ENCODE data around the gene PRKACB.

GRCh38 chr1:84280912-84281311 is 136.8 kb downstream of the PRKACB start:
- no peak for TF ChIP-seq CTCF (IDR thresholded peaks at IDR 0.05)
- no peak for TF ChIP-seq POLR2A (IDR thresholded peaks at IDR 0.05)
- no peak for TF ChIP-seq POLR2AphosphoS5 (IDR thresholded peaks at IDR 0.05; ENCODE audit: insufficient read depth in 1 of 2, low read depth in 1 of 2)
